HTERT RPE-1 (cell line): ENCODE results near the gene COMMD10.

Source experiments
- in situ Hi-C: fragments of 300-500 bp; cut with MboI; formaldehyde crosslinking; loops from 4 replicates; pipeline ENCODE4 v1.14.3; 2020; ENCODE audit warnings: low sequenced_read_pairs

The COMMD10 gene

GRCh38 chr5:116209166-116209565 is 124.3 kb downstream of the COMMD10 start:
- in situ Hi-C loops, result no loop called here

- in situ Hi-C loops, result no loop called here
These were observed 127.4 kb downstream of the COMMD10 start for GRCh38 chr5:116212225-116212624.

GRCh38 chr5:116216246-116216645 is 131.4 kb downstream of the COMMD10 start:
- in situ Hi-C loops, result no loop called here

- in situ Hi-C loops, result no loop called here
These were observed 140.6 kb downstream of the COMMD10 start for GRCh38 chr5:116225281-116225922.

GRCh38 chr5:116229131-116229689 is 144.4 kb downstream of the COMMD10 start:
- in situ Hi-C loops, result no loop called here

- in situ Hi-C loops, result no loop called here
These were observed 146.5 kb downstream of the COMMD10 start for GRCh38 chr5:116231288-116231687.

- in situ Hi-C loops, result no loop called here
These were observed 149.9 kb downstream of the COMMD10 start for GRCh38 chr5:116234681-116235080.

- in situ Hi-C loops, result no loop called here
These were observed 153.2 kb downstream of the COMMD10 start for GRCh38 chr5:116237917-116238500.

- in situ Hi-C loops, result no loop called here
These were observed 157.5 kb downstream of the COMMD10 start for GRCh38 chr5:116242343-116242742.

GRCh38 chr5:116248432-116248831 is 163.6 kb downstream of the COMMD10 start:
- in situ Hi-C loops, result no loop called here

GRCh38 chr5:116249648-116250047 is 164.8 kb downstream of the COMMD10 start:
- in situ Hi-C loops, result no loop called here

- in situ Hi-C loops, result no loop called here
These were observed 171.9 kb downstream of the COMMD10 start for GRCh38 chr5:116256717-116257116.

- in situ Hi-C loops, result no loop called here
These were observed 180.6 kb downstream of the COMMD10 start for GRCh38 chr5:116265471-116265870.

- in situ Hi-C loops, result no loop called here
These were observed 186.7 kb downstream of the COMMD10 start for GRCh38 chr5:116271446-116272025.

- in situ Hi-C loops, result no loop called here
These were observed 187.6 kb downstream of the COMMD10 start for GRCh38 chr5:116272281-116272941.

- in situ Hi-C loops, result no loop called here
These were observed 188.8 kb downstream of the COMMD10 start for GRCh38 chr5:116273448-116274242.

GRCh38 chr5:116274251-116274650 is 189.4 kb downstream of the COMMD10 start:
- in situ Hi-C loops, result no loop called here

GRCh38 chr5:116275282-116275681 is 190.5 kb downstream of the COMMD10 start:
- in situ Hi-C loops, result no loop called here

- in situ Hi-C loops, result no loop called here
These were observed 192.1 kb downstream of the COMMD10 start for GRCh38 chr5:116276952-116277351.

GRCh38 chr5:116280149-116280803 is 195.5 kb downstream of the COMMD10 start:
- in situ Hi-C loops, result no loop called here
